Activated CD8-positive, alpha-beta memory T cell treated with anti-CD3 and anti-CD28 coated beads, Interleukin-2, amount 50 U/mL, for 4 hours (primary cell): ENCODE measurements around the gene KNDC1.
A peak's percentile ranks its signal among the peaks of the same experiment; 100 is the strongest.

ENCODE experiments used
- DNase-seq: peaks from one replicate; pipeline ENCODE4 v3.0.0-alpha.2; 2020

The KNDC1 gene

GRCh38 chr10:133245439-133246235, 85.6 kb downstream of the KNDC1 start:
- DNase-seq: no peak

- DNase-seq: no peak
Measured at GRCh38 chr10:133246236-133246626, 86.2 kb downstream of the KNDC1 start.

DNA sequence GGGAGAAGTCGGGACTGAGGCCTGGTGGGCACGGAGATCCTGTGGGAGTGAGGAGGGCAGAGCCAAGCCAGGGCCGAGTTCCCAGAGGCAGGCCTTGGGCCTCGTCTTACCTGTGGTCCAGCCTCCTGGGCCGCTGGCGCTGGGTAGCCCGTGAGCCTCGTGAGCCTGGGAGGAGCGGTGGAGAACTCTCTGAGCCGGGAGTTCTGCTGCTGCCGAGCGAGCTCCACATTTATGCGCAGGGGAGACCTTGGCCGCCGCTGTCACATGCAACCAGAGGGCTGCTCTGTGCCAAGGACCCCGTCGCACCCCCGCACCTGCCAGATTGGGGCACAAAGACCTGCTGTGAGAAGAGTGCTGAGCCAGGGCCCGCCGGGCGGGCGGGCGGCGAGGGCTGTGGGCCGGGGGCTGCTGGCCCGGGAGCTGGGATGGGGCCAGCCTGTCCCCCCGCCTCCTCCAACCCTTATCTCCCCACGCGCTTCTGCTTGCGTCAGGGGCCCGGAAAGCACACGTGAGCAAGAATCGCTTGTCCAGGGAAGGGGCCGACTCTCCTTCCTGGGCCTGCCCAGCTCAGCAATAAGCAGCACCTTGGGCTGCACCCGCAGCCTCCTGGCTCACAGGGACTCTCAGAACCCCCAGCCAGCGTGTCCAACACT, 87.8 kb downstream of the KNDC1 start:
- no peak for DNase-seq

- DNase-seq: no peak
Measured at GRCh38 chr10:133248334-133248715, 88.3 kb downstream of the KNDC1 start.

- DNase-seq: no peak
Measured at GRCh38 chr10:133249094-133249780, 89.2 kb downstream of the KNDC1 start.

DNA sequence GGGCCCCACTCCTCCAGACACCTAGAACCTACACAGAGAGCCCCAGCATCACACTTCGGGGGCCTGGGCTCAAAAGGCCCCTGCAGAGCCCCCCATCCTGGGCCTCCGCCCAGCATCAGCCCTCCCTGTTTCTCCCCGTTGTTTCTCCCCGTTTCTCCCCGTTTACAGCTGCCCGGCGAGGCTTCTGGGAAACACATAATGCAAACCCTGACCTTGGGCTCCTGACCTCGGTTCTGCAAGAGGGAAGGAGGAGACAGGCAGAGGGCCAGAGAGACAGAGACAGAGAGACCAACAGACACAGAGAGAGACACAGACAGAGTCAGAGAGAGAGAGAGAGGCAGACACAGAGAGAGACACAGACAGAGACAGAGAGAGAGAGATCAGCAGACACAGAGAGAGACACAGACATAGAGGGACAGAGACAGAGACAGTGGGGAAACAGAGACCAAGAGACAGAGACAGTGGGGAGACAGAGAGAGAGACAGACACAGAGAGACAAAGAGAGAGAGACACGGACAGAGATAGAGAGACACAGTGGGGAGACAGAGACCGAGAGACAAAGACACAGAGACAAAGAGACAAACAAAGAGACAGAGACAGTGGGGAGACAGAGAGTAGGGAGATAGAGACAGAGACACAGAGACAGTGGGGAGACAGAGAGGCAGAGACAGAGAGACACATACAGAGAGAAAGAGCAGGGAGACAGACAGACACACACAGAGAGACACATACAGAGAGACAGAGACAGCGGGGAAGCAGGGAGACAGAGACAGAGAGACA, 90.1 kb downstream of the KNDC1 start:
- DNase-seq: no peak

DNA sequence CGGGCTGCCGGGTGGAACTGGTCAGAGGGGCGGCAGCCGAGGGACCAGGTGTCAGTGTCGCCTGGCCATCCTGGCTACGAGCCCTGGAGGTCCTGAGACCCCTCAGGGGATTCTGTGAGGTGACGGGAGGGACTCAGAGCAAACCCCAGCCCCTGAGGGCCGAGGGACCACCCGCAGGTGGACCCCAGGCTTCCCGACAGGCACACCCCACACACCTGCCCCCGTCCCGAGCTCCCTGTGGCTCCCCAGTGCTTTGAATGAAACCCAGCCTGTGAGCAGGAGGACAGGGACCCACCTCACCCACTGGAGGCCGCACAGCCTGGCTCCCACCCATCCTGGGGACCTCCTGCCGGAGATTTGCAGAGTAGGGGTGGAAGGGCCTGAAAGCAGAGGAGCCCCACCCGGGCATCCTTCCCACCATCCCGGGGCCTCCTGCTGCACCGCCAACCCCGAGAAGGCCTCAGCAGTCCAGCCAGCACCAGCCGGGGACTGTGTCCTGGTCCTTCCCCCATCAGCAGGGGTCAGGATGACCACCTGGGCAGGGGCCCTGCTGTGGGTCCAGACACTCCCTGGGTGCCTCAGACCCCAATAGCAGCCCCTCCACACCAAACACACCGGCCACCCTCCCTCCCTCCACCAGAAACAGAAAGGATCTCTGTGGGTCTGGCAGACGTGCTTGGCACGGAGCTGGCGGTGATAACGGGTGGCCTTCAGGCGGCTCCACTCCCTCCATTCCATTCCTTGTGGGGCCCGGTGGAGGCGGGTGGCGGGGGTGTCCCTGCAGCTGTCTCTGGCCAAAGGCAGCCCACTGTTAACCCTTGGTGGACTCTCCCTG, 91.6 kb downstream of the KNDC1 start:
- DNase-seq: no peak

GRCh38 chr10:133252223-133252552, 92.2 kb downstream of the KNDC1 start:
- no peak for DNase-seq

GRCh38 chr10:133253361-133253955, 93.4 kb downstream of the KNDC1 start:
- DNase-seq: no peak

GRCh38 chr10:133254421-133255120, 94.6 kb downstream of the KNDC1 start:
- no peak for DNase-seq

DNA sequence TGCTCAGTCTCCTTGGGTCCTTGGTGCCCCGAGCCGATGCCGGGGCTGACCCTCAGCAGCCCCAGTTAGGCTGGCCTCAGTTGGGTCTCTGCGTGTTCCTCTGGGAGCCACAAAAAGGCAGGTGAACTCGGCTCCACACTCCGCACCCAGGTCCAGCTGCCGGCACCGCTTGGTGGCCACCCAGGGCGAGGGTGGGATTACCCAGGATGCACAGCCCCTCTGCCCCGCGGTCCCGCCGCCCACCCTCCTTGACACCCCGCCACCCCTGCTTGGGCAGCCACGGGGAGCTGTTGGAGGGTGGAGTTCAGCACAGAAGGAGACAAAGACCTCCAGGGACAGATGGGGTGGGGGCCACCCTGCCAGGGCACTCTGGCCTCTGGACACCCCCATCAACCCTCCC, 95.3 kb downstream of the KNDC1 start:
- DNase-seq: no peak

- peak; percentile 42 for DNase-seq
Measured at GRCh38 chr10:133257489-133258065, 97.6 kb downstream of the KNDC1 start.

GRCh38 chr10:133258066-133258817, 98.2 kb downstream of the KNDC1 start:
- DNase-seq: no peak

GRCh38 chr10:133258818-133259601, 99.0 kb downstream of the KNDC1 start:
- DNase-seq: peak; percentile 86

DNA sequence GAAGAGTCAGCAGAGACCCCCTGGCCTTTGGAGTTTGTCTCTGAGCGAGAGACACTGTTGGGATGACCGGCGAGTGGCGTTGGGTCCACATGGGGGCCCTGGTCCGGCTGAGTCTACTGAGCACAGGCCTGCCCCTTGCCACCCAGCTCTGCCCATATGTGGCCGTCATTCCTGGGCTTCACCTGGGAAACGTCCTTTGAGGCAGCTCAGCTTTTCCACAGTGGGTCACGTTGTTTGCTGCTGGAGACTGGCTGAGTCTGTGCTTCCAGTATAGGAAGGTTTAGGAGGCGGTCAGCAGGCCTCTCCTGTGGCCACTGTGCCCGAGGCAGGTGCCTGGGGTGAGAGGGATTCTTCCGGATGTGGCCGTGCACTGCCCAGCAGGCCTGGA, 99.6 kb downstream of the KNDC1 start:
- no peak for DNase-seq

DNA sequence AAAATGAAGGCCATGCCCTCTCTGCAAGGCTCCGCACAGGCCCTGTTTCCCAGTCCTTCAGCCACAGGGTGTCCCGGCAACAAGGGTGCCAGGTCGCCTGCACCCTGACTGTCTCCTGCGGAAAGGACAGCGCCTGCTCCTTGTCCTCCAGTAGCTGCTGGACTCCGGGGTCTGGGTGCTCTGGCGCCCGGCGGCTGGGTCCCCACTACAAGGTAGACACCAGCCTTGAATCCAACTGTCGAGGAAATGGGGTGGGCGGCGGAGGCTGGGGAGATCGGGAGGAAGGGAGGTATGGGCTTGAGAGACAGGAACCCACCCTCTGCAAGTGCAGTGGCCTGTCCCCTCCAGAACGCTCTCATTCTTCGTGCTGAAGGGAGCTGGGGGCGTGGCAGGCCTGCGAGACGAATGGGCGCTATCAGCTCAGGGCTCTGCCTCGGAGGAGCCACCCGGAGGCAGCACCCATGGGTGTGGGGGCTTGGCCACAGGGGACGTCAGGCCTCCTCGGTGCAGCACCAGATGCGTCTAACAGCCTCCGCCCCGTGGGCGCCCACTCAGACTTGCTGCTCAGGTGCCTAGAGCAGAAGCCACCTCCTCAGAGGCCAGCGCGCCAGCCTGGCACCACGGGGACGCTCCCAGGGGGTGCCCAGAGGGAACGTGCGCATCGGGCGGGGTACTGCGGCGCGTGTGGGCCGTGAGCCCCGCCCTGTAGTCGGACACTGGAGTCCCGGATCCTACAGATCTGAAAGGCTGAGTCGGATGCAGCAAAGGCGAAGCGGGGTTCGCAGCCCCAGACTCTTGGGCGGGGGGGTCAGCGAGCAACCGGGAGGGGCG, 101.1 kb downstream of the KNDC1 start:
- peak; percentile 66 for DNase-seq

DNA sequence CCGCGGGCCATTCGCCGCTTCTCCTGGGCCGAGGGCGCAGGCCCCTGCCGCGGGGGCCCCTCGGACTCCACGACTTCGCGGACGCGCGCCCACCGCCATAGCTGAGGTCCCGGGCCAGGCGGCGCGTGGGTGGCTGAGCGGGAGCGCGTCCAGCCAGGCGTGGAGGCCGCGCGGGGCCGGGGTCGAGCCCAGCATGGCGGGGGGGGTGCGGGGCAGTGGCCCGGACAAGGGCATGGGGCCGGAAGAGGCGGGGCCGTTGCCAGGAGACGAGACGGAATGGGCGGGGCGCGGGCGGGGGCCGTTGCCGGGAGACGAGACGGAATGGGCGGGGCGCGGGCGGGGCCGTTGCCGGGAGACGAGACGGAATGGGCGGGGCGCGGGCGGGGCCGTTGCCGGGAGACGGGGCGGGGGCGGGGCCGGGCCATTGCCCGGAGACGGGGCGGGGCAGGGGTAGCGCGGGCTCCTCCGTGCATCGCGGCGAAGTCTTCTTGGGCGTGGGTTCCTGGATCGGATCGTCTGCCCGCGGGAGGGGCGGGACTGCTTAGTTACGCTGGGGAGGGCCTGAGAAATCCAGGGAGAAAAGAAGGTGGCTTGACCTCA, 101.8 kb downstream of the KNDC1 start:
- DNase-seq: peak; percentile 81

DNA sequence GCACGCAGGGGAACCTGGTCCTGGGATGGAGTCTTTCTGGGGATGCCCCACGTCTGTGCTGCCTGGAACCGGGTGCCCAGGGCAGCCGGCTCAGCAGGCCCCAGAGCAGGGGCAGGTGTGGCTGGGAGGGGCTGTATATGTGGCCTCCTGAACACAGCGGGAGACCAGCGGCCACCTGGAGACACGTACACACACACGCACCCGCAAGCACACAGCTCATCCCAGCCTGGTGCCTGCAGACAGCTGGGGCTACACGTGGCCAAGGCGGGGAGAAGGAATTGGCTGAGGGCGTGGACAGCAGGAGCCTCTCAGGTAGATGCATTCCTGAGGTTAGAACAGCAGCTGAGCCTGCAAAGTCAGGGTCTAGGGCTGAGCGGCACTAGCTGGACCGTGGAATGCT, 102.7 kb downstream of the KNDC1 start:
- DNase-seq: no peak
